OCI-M2 (cell line): Measurements from ENCODE around the gene CHIA.

ENCODE experiments used
- DNase-seq: peaks from one replicate; lab custom pipeline; 2025; ENCODE audit not compliant: unreplicated experiment; lab: John Stamatoyannopoulos, UW

The CHIA gene

DNA sequence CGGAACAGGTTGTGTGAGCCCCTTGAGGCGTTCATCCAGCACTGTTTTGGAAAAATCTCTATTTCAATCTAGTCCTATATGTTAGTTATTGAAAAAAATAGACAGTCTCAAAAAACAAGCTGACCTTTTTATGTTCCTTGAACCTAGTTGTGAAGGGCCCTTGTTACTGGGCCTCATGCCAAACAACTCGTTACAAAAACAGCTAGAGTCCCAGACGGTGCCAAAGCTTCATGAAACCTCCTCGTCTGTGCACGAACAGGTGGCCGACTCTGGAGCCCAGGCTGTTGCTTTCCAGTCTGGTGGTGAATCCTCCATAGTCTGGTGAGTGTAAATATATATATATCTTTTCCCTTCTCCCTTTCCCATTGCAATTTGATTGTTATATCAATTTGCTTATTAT lies at the start of gene CHIA:
TSS of gene CHIA (plus strand) at position 222 of the 400 bp plus-strand sequence. CDS start 19,617 bp downstream, outside the sequence.
- DNase-seq: no peak

- no peak for DNase-seq
Measured at GRCh38 chr1:111241797-111242196, 48.9 kb upstream of the CHIA start.

GRCh38 chr1:111242805-111243523 lies 47.7 kb upstream of the CHIA start:
- no peak for DNase-seq

GRCh38 chr1:111247125-111247838 lies 43.4 kb upstream of the CHIA start:
- DNase-seq: no peak

- DNase-seq: no peak
Measured at GRCh38 chr1:111249960-111250359, 40.7 kb upstream of the CHIA start.

DNA sequence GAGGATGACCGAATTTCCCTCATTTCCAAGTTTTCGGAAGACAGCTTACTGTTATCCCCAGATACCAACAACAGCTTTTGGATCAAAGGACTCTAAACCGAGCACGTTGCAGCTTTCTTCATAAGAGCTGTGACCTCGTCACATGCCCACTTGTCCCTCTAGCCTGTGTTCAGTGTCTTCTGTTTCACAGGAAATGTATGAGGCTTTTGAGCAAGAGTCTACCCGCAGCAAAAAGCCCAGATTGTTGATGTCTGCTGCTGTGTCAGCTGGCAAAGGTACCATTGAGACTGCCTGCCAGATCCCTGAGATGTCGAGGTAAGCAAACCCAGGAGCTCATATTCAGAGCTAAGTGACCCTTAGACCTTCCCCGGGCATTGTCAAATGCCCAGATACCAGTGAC lies 39.1 kb upstream of the CHIA start:
- DNase-seq: no peak

- no peak for DNase-seq
Measured at GRCh38 chr1:111252786-111253185, 37.9 kb upstream of the CHIA start.

GRCh38 chr1:111253876-111254275 lies 36.8 kb upstream of the CHIA start:
- no peak for DNase-seq

DNA sequence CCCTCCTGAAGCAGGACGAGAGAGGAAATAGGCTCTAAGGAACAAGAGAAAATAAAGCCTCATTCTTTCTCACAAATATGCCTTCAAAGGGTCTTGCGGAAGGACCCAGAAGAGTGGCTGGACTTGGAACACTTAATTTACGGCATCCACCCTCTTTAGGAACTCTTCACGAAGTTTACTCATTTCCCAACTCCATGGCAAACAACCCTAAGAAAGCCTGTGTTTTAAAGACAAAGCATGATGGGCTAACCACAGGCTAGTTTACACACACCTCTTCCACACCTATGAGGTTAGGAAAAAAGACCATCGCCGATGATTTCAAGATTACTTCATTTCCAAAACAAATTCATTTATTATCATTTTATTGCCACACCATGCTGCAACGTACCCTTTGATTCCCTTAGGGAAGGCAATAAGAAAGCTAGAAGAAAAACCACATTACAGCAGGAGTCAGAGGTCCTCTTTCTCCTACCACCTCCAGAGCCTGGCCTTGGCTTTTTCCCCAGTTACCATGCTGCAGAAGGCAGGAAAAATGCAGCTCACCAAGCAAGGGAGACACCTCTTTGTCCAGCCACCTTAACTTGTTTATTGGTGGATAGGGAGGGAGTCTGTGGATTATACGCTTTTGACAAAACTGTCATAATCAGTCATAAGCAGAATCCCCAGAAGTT lies 33.5 kb upstream of the CHIA start:
- DNase-seq: no peak

GRCh38 chr1:111267801-111268508 lies 22.7 kb upstream of the CHIA start:
- no peak for DNase-seq

DNA sequence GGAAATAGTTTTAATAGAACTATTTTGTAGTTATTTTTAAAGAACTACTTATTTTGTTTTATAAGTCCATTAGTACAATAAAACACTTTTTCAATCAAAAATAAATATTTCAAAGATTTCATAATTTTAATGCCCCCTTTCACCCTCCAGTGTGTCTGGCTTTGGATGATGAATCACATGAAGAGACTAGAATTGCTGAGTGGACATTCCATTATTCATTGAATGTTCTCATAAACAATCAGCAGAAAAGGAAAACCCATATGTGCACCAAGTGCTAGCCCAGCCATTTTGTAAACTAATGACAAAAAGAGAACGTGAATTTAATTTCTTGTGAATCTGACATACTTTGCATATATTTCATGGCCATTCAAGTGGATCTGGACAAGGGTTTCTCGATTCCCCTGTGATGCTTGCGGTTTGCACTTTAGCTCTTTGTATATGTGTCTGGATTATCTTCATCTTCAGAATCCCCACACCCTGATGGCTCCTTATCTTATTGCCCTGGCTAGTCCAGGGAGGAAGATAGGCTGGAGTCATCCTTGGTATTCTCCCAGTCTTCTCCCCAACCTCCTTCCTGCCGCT lies 20.7 kb upstream of the CHIA start:
- no peak for DNase-seq

GRCh38 chr1:111270771-111271463 lies 19.7 kb upstream of the CHIA start:
- DNase-seq: no peak

DNA sequence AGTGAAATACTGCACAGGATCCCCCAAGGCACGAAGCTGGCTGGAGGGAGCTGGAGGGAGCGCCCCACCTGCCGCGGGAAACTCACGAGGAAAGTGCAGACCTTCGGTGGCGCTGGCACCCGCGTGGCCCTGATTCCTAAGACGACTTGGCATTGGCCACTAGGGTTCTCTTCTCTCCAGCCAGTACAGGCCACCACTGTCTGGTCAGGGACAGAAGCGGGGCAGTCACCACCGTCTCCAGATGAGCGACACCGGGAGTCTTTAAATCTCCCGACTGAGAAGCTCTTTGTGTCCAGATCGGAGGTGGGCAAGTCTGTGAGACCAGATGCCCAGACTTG lies 19.2 kb upstream of the CHIA start:
- DNase-seq: no peak

GRCh38 chr1:111272081-111272480 lies 18.6 kb upstream of the CHIA start:
- no peak for DNase-seq

DNA sequence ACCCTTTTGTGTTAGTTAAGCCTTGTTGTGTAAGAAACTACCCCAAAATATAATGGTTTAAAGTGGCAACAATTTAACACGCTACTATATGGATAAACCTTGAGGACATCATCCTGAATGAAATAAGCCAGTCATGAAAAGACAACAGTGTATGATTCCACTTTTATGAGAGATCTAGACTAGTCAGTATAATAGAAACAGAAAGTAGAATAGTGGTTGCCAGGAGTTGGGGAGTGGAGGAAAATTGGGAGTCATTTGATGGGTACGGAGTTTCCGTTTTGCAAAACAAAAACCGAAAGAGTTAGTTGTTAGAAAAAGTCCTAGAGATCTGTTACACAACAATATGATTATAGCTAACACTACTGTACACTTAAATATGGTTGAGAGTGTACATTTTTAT lies 16.0 kb upstream of the CHIA start:
- no peak for DNase-seq

DNA sequence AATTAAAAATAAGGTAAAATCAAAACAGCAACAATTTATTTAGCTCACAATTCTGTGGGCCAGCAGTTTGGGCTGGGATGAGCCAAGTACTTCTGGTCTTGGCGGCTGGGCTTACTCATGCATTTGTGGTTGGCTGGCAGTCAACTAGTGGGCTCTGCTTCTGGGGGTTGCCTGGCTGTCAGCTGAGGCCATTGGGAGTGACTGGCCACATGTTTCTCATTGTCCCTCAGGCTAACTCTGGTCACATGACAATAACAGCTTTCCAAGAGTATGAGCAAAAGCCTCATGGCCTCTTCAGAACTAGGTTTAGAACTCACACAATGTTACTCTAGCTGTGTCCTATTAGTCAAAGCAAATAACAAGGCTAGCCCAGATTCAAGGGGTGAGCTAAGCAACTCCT lies 15.6 kb upstream of the CHIA start:
- DNase-seq: no peak

DNA sequence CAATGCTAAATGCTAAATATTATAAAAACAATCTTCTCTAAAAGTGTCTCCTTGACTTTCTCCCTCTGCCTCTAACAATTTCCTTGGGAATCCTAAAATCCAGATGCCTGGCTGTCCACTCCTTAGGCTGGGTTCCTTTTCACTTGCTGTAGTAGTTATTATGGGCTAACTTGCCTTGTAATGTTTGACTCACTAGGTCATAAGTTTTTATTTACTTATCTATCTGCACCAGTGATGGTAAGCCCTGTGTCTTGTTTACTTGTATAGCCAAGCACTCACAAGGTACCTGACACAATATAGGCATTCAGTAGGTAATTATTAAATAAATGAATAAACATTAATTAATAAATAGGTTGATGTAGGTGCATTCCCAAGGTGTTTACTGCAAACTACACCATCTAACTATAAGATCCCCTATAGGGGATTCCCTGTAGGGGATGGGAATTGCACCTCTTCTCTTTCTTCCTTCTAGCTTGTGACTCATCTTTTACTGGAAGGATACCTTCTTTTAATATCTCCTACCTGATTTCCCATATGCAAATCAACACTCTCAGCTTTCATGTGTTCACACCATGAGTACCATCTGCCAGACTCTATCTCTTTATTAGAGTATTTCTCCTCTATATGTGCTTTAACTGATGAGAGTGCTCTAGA lies 14.7 kb upstream of the CHIA start:
- no peak for DNase-seq

DNA sequence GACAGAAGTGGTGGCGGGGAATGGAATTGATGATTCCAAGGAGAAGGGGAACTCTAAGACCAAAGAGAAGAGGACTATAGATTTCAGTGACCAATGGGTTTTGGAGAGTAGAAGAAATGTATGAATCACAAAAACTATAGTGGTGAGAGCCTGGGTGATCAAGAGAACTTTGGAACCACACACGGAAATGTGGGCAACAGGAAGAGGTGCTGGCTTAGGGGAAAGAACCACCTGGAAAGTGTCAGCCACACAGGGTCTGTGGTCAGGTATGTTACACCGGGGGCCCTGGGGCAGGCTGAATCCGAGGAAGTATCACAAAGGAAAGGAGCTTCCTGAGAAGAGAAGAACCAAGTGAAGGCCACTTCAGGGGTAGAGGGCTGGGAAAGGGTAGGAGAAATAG lies 11.5 kb upstream of the CHIA start:
- no peak for DNase-seq

GRCh38 chr1:111280267-111280666 lies 10.4 kb upstream of the CHIA start:
- DNase-seq: no peak

- DNase-seq: no peak
Measured at GRCh38 chr1:111281411-111281810, 9.2 kb upstream of the CHIA start.
